Uterine smooth muscle cell (primary cell): ENCODE data around the gene EVI2A. TPM values are rescaled to one million over a fixed set of nuclear protein-coding genes. Genes with fewer than 3 reads are reported as not detected.

Source experiments
- total RNA-seq: library from RNA; depleted of rRNA; stranded (reverse); fragments of >200 nt; gene quantifications from 2 replicates; pipeline ENCODE4 v1.2.3, GENCODE V29; 2014

Gene EVI2A, protein sequence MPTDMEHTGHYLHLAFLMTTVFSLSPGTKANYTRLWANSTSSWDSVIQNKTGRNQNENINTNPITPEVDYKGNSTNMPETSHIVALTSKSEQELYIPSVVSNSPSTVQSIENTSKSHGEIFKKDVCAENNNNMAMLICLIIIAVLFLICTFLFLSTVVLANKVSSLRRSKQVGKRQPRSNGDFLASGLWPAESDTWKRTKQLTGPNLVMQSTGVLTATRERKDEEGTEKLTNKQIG
- 4.5 and 7.3 TPM in 2 replicates for total RNA-seq

DNA sequence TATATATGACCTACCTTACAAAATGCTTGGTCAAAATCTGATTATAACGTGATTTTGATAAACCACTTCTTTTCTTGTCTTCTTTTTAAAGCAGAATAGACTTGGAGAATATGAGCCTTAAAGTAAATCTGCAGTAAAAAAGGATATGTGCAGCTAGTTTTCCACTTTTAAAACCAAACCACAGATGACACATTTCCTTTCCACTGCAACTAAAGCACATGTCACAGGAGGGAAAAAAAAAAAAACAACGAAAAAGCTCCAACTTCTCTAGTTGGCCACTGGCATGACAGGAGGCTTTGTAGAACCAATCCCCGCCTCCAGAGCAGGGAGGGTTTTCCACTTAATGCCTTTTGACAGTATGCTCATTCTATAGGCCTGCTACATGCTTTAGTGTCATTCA lies at the start of gene EVI2A:
TSS of gene EVI2A (minus strand) at position 142 of the 400 bp plus-strand sequence. CDS start 2,609 bp downstream, outside the sequence.

DNA sequence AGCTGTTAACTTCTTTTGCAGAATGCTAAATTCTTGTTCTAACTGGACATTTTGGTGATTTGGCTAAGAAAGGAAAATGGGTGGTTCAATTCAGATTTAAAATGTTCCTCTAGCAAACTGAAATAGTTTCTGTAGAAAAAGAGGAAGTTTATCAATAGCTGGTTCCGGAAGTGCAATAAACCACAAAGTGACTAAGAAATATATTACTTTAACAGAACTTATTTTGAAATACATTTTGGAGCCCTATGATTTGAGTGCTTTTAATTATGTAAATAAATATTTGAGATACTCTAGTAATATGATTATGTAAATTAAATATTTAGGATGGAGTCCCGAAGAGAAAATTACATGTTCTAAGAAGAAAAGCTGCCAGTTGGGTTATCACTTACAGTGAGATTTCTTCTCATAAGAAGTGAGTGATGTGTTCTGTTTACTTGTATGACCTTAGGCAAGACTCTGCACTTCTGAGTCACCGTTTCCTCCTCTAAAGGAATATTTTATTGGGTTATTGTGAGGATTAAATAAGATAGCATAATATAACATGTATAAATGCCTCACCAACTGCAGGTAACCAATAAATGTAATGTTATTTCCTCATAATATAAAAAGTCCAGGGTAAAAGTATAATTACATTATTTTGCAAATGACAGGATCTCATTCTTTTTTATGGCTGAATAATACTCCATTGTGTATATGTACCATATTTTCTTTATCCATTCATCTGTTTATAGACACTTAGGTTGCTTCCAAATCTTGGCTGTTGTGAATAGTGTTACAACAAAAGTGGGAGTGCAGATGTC lies 7.2 kb downstream of the EVI2A start, which contains the start of gene EVI2B:
TSS of gene EVI2B (minus strand) at position 73 of the 800 bp plus-strand sequence. CDS start 8,445 bp downstream, outside the sequence.

DNA sequence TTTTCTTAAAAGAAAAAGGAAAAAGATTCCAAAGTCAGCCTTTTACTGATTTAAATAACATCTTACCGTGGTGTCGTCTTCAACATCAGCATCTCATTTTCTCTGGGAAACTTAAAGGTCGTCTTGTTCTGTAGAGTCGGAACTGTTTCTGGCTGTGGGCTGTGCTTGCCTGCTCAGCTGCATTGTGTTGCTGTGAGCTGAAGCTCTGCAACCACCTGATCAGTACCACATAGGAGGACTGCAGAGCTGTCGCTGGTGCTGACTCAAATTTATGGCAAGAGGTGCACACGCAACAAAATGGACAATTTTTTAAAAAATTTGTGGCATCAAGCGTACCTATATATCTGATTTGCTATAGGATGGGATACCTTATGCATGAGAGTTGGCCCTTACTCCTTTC lies 24.3 kb downstream of the EVI2A start, which contains the start of gene OMG:
TSS of gene OMG (minus strand) at position 150 of the 400 bp plus-strand sequence. CDS start 908 bp downstream, outside the sequence.

Other genes with a start within 250 kb of the EVI2A start
- 66.2 and 68.1 TPM in 2 replicates for gene NF1, start 226.6 kb downstream of the EVI2A start, total RNA-seq
- gene OMG, start 24.4 kb downstream of the EVI2A start, total RNA-seq, result 0.11 and 2.0 TPM in 2 replicates
- gene EVI2B, start 7.6 kb downstream of the EVI2A start, total RNA-seq, result 0.12 TPM in 1 of 2 replicates, not detected in the other
- 0.12 and 0.66 TPM in 2 replicates for gene RAB11FIP4, start 70.1 kb upstream of the EVI2A start, total RNA-seq